Endothelial cell (in vitro differentiated cells): ENCODE results near the gene NOTO. TPM values are rescaled to one million over a fixed set of nuclear protein-coding genes. Genes with fewer than 3 reads are reported as not detected.

Source experiments
- DNase-seq: peaks from one replicate; pipeline ENCODE4 v3.0.0; 2021; ENCODE audit warnings: low spot score
- H3K27ac Mint-ChIP-seq: one replicate; pipeline ENCODE4 v1.8.0; 2021; ENCODE audit warnings: mixed read lengths, inconsistent platforms; ENCODE audit not compliant: unreplicated experiment
- H3K27me3 Mint-ChIP-seq: one replicate; pipeline ENCODE4 v1.8.0; 2021; ENCODE audit warnings: mild to moderate bottlenecking, moderate library complexity, mixed read lengths, inconsistent platforms; ENCODE audit not compliant: unreplicated experiment
- H3K36me3 Mint-ChIP-seq: one replicate; pipeline ENCODE4 v1.8.0; 2021; ENCODE audit warnings: mild to moderate bottlenecking, low read depth, mixed read lengths, inconsistent platforms; ENCODE audit not compliant: unreplicated experiment
- H3K4me1 Mint-ChIP-seq: one replicate; pipeline ENCODE4 v1.8.0; 2021; ENCODE audit warnings: mild to moderate bottlenecking, mixed read lengths, inconsistent platforms; ENCODE audit not compliant: unreplicated experiment
- H3K4me3 Mint-ChIP-seq: one replicate; pipeline ENCODE4 v1.8.0; 2021; ENCODE audit warnings: mild to moderate bottlenecking, mixed read lengths, inconsistent platforms; ENCODE audit not compliant: unreplicated experiment
- H3K9me3 Mint-ChIP-seq: one replicate; pipeline ENCODE4 v1.8.0; 2021; ENCODE audit warnings: mixed read lengths, inconsistent platforms; ENCODE audit not compliant: unreplicated experiment
- CTCF ChIP-seq: fragments of 200-600 bp; sonication (generic); IDR thresholded peaks from one replicate; pipeline ENCODE4 v1.5.0; 2021; ENCODE audit warnings: antibody characterized with exemption; ENCODE audit not compliant: unreplicated experiment
- total RNA-seq: library from RNA; stranded (reverse); fragmentation: NEBNext Ultra II Directional; extraction: Animal tissue kit (Norgen Biotek cat#: 25700); gene quantifications from one replicate; pipeline ENCODE4 v1.2.1, GENCODE V29; 2021; ENCODE audit not compliant: unreplicated experiment

NOTO gene
- total RNA-seq, 1 donor from 2014 or later, result not detected

GRCh38 chr2:73254343-73255006 is 52.1 kb downstream of the NOTO start:
- Mint-ChIP-seq H3K4me1 (no peaks in the 10 kb centered on the region), H3K27ac (no peak overlapping the region), H3K4me3 (no peak overlapping the region), H3K9me3 (no peaks in the 10 kb centered on the region), H3K36me3 (peaks cover 29% of the 10 kb centered on the region), H3K27me3 (peaks cover 17% of the 10 kb centered on the region)
- DNase-seq, result no peak
- no peak for TF ChIP-seq CTCF

- no peak overlapping the region for H3K27ac Mint-ChIP-seq
- no peak for DNase-seq
- no peak overlapping the region for H3K4me3 Mint-ChIP-seq
- no peak for TF ChIP-seq CTCF
- H3K36me3 Mint-ChIP-seq, result peaks cover 23% of the 10 kb centered on the region
- no peaks in the 10 kb centered on the region for H3K9me3 Mint-ChIP-seq
- H3K4me1 Mint-ChIP-seq, result no peaks in the 10 kb centered on the region
- H3K27me3 Mint-ChIP-seq, result peaks cover 16% of the 10 kb centered on the region
These were observed 52.8 kb downstream of the NOTO start for GRCh38 chr2:73255007-73255644.

GRCh38 chr2:73255907-73256617 is 53.7 kb downstream of the NOTO start:
- H3K36me3 Mint-ChIP-seq, result peaks cover 14% of the 10 kb centered on the region

GRCh38 chr2:73256618-73256922 is 54.2 kb downstream of the NOTO start:
- H3K27ac Mint-ChIP-seq, result no peak overlapping the region
- H3K4me1 Mint-ChIP-seq, result no peaks in the 10 kb centered on the region
- TF ChIP-seq CTCF, result no peak
- no peaks in the 10 kb centered on the region for H3K9me3 Mint-ChIP-seq
- H3K4me3 Mint-ChIP-seq, result no peak overlapping the region
- DNase-seq, result no peak
- peaks cover 14% of the 10 kb centered on the region for H3K36me3 Mint-ChIP-seq
- peaks cover 16% of the 10 kb centered on the region for H3K27me3 Mint-ChIP-seq

More at GRCh38 chr2:73255907-73256617, 53.7 kb downstream of the NOTO start:
- TF ChIP-seq CTCF, result no peak
- no peak for DNase-seq
- H3K9me3 Mint-ChIP-seq, result no peaks in the 10 kb centered on the region
- H3K4me1 Mint-ChIP-seq, result no peaks in the 10 kb centered on the region
- H3K4me3 Mint-ChIP-seq, result no peak overlapping the region
- H3K27me3 Mint-ChIP-seq, result peaks cover 16% of the 10 kb centered on the region
- H3K27ac Mint-ChIP-seq, result no peak overlapping the region

- Mint-ChIP-seq H3K27ac (no peak overlapping the region), H3K9me3 (no peaks in the 10 kb centered on the region), H3K36me3 (peaks cover 15% of the 10 kb centered on the region), H3K4me1 (no peaks in the 10 kb centered on the region), H3K27me3 (peaks cover 16% of the 10 kb centered on the region), H3K4me3 (no peak overlapping the region)
- TF ChIP-seq CTCF, result no peak
- no peak for DNase-seq
These were observed 54.6 kb downstream of the NOTO start for GRCh38 chr2:73257021-73257420.
